Keratinocyte (primary cell): ENCODE data around the gene PDCL2. TPM values are rescaled to one million over a fixed set of nuclear protein-coding genes. Genes with fewer than 3 reads are reported as not detected.

Experiments used
- DNase-seq: peaks from one replicate; pipeline ENCODE4 v3.0.0-alpha.2; 2011; ENCODE audit warnings: low read depth, missing footprints, low spot score
- FAIRE-seq: peaks from 2 replicates; lab custom pipeline; 2011; peaks lifted over from hg19 to GRCh38; lab: Jason Lieb, UNC
- H2AFZ ChIP-seq: 2 replicates; pipeline ENCODE4 v1.6.0; 2012; ENCODE audit warnings: low read length, control low read depth, inconsistent platforms; ENCODE audit not compliant: control insufficient read depth
- H3K27ac ChIP-seq: 2 replicates; pipeline ENCODE4 v1.5.1; 2011; ENCODE audit warnings: low read length; ENCODE audit not compliant: control insufficient read depth, insufficient read depth
- H3K27me3 ChIP-seq: 3 replicates; pipeline ENCODE4 v1.6.0; 2011; ENCODE audit warnings: low read length; ENCODE audit not compliant: control insufficient read depth, insufficient read depth; ENCODE audit errors: extremely low read depth
- H3K36me3 ChIP-seq, 2 experiments: 2 replicates in 1 of 2; 3 replicates in 1 of 2; pipeline ENCODE4 v1.5.1; 2011; ENCODE audit warnings: low read length in 2 of 2, mild to moderate bottlenecking in 1 of 2; ENCODE audit not compliant: control insufficient read depth in 2 of 2, insufficient read depth in 2 of 2; ENCODE audit errors: extremely low read depth in 1 of 2
- H3K4me1 ChIP-seq: 3 replicates; pipeline ENCODE4 v1.5.1; 2011; ENCODE audit warnings: low read length; ENCODE audit not compliant: control insufficient read depth, insufficient read depth; ENCODE audit errors: extremely low read depth
- H3K4me2 ChIP-seq: 3 replicates; pipeline ENCODE4 v1.6.0; 2011; ENCODE audit warnings: low read depth, low read length; ENCODE audit not compliant: control insufficient read depth, insufficient read depth; ENCODE audit errors: extremely low read depth
- H3K4me3 ChIP-seq, 3 experiments: fragments of 200-600 bp in 1 of 3; sonication (generic) in 1 of 3; 2 replicates in 2 of 3; 3 replicates in 1 of 3; pipeline ENCODE4 v1.5.1; 2011 to 2016; ENCODE audit warnings: low read length in 3 of 3, mild to moderate bottlenecking in 3 of 3, control low read depth in 2 of 3, inconsistent platforms in 1 of 3, low read depth in 1 of 3, mixed read lengths in 1 of 3, mixed run types in 1 of 3, moderate library complexity in 1 of 3; ENCODE audit not compliant: control insufficient read depth in 2 of 3, insufficient read depth in 2 of 3; ENCODE audit errors: extremely low read depth in 1 of 3
- H3K79me2 ChIP-seq: 2 replicates; pipeline ENCODE4 v1.6.0; 2012; ENCODE audit warnings: low read length; ENCODE audit not compliant: control insufficient read depth, insufficient read depth
- H3K9ac ChIP-seq: 3 replicates; pipeline ENCODE4 v1.6.0; 2011; ENCODE audit warnings: low read length; ENCODE audit not compliant: control insufficient read depth, insufficient read depth; ENCODE audit errors: extremely low read depth
- H3K9me1 ChIP-seq: 3 replicates; pipeline ENCODE4 v1.6.0; 2011; ENCODE audit warnings: low read length; ENCODE audit not compliant: control insufficient read depth, insufficient read depth; ENCODE audit errors: extremely low read depth
- H3K9me3 ChIP-seq: 2 replicates; pipeline ENCODE4 v1.5.1; 2012; ENCODE audit warnings: low read depth, low read length; ENCODE audit not compliant: control insufficient read depth
- H4K20me1 ChIP-seq: 3 replicates; pipeline ENCODE4 v1.6.0; 2011; ENCODE audit warnings: low read length; ENCODE audit not compliant: control insufficient read depth, insufficient read depth; ENCODE audit errors: extremely low read depth
- EZH2 ChIP-seq: IDR thresholded peaks from one replicate; pipeline ENCODE4 v1.6.1; 2012; ENCODE audit warnings: inconsistent platforms, mild to moderate bottlenecking, low read length, moderate library complexity
- dilution Hi-C: fragments of 300-500 bp; cut with MboI; formaldehyde crosslinking; loops from one replicate; pipeline ENCODE4 v1.7.0; 2020; ENCODE audit warnings: low sequenced_read_pairs; ENCODE audit not compliant: extremely low pct_ligation_motif_present
- polyA plus RNA-seq, 5 experiments: library from polyadenylated mRNA; depleted of rRNA in 3 of 5; stranded (reverse) in 3 of 5; stranded (forward) in 1 of 5; unstranded in 1 of 5; fragments of >200 nt; gene quantifications; 1 replicate in 1 of 5; 2 replicates in 3 of 5; 3 replicates in 1 of 5; pipeline versions ENCODE4 v1.2.1 to v1.2.3, GENCODE V29; 2011 to 2012; ENCODE audit warnings: missing spikeins in 2 of 5, low read depth in 1 of 5, low replicate concordance in 1 of 5
- TF ChIP-seq, protein P1 (sequence below), 3 experiments: IDR thresholded peaks in 1 of 3; conservative IDR thresholded peaks in 1 of 3; optimal IDR thresholded peaks in 1 of 3; 2 replicates in 2 of 3; 3 replicates in 1 of 3; pipeline versions ENCODE3 to v1.5.1; 2011; ENCODE audit warnings: low read length in 3 of 3, mild to moderate bottlenecking in 3 of 3, moderate library complexity in 2 of 3, control low read depth in 1 of 3, inconsistent platforms in 1 of 3; ENCODE audit not compliant: insufficient read depth in 2 of 3; ENCODE audit errors: extremely low read depth in 1 of 3

Gene PDCL2
- polyA plus RNA-seq, 1 donor (not counting 4 experiments of a cell fraction or from before 2014, with no cell fraction given): not detected

DNA sequence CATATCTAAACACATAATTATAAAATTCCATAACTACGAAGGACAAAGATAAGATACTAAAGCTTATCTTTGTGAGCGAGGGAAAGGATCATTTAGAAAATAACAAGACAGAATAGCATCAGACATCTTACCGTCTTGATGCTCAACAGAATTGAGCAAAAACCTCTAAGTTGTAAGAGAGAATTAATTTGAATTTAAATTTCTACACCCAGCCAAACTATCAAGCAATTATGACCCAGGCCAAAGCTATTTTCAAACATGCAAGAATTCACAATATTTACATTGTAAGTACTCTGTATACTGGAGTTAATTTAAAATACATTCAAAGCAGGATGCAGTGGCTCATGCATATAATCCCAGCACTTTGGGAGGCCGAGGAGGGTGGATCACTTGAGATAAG, 61.9 kb downstream of the PDCL2 start:
- TF ChIP-seq, protein P1, sequence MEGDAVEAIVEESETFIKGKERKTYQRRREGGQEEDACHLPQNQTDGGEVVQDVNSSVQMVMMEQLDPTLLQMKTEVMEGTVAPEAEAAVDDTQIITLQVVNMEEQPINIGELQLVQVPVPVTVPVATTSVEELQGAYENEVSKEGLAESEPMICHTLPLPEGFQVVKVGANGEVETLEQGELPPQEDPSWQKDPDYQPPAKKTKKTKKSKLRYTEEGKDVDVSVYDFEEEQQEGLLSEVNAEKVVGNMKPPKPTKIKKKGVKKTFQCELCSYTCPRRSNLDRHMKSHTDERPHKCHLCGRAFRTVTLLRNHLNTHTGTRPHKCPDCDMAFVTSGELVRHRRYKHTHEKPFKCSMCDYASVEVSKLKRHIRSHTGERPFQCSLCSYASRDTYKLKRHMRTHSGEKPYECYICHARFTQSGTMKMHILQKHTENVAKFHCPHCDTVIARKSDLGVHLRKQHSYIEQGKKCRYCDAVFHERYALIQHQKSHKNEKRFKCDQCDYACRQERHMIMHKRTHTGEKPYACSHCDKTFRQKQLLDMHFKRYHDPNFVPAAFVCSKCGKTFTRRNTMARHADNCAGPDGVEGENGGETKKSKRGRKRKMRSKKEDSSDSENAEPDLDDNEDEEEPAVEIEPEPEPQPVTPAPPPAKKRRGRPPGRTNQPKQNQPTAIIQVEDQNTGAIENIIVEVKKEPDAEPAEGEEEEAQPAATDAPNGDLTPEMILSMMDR (optimal IDR thresholded peaks at IDR 0.05 in 1 of 3, IDR thresholded peaks at IDR 0.05 in 1 of 3, conservative IDR thresholded peaks at IDR 0.05 in 1 of 3; ENCODE audit: extremely low read depth in 1 of 3, insufficient read depth in 2 of 3, low read length in 3 of 3): no peak
- TF ChIP-seq EZH2: no peak
- DNase-seq: no peak
- H3K79me2 ChIP-seq: peaks cover 89% of the 10 kb centered on the region
- peaks cover 0 to 5% of the 10 kb centered on the region in 2 experiments for H3K36me3 ChIP-seq
- peaks cover 3% of the 10 kb centered on the region for H3K4me1 ChIP-seq
- H3K4me2 ChIP-seq: no peak overlapping the region
- dilution Hi-C loops: no loop called here
- no peaks in the 10 kb centered on the region for H3K27me3 ChIP-seq
- no peaks in the 10 kb centered on the region for H4K20me1 ChIP-seq
- H3K9me3 ChIP-seq: no peaks in the 10 kb centered on the region
- H3K9me1 ChIP-seq: no peaks in the 10 kb centered on the region
- no peak overlapping the region for H2AFZ ChIP-seq
- H3K27ac ChIP-seq: no peak overlapping the region
- FAIRE-seq: no peak
- no peak overlapping the region for H3K4me3 ChIP-seq
- no peak overlapping the region for H3K9ac ChIP-seq

DNA sequence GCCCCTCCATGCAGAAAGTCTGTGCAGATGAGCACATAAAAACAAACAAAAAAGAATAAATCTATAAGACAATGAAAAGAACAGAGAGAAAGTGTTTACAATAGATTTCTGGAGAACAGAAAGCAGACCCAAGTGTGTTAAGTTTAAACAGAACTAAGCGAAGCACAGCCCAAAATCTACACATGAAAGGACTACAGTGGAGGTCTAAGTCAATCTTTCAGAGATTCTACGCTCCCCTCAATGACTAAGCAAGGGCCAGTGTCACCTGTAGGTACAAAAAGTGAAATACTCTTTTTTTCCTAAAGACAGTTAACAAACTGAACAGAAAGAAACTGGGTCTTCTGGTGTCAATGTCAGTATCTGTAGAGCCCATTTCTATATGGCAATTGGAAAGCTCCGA, 63.6 kb downstream of the PDCL2 start:
- H3K9me1 ChIP-seq: no peaks in the 10 kb centered on the region
- H3K36me3 ChIP-seq: peaks cover 0 to 5% of the 10 kb centered on the region in 2 experiments
- no peak overlapping the region for H3K4me3 ChIP-seq
- H3K4me2 ChIP-seq: no peak overlapping the region
- dilution Hi-C loops: no loop called here
- DNase-seq (no peak), FAIRE-seq (no peak)
- H3K9me3 ChIP-seq: no peaks in the 10 kb centered on the region
- H3K27me3 ChIP-seq: no peaks in the 10 kb centered on the region
- H3K27ac ChIP-seq: no peak overlapping the region
- peaks cover 10% of the 10 kb centered on the region for H3K4me1 ChIP-seq
- no peak overlapping the region for H2AFZ ChIP-seq
- no peak for TF ChIP-seq EZH2
- peaks cover 85% of the 10 kb centered on the region for H3K79me2 ChIP-seq
- no peak overlapping the region for H3K9ac ChIP-seq
- H4K20me1 ChIP-seq: no peaks in the 10 kb centered on the region
